Esophagus squamous epithelium (tissue), 4 donors: ENCODE data around the gene POLR1E.

Experiments
- POLR2A ChIP-seq, 4 donors: fragments of 450-650 bp; IDR thresholded peaks; one replicate each; pipeline ENCODE4 v1.6.1; 2017; ENCODE audit warnings: antibody characterized with exemption in 4 of 4, mild to moderate bottlenecking in 4 of 4, moderate library complexity in 3 of 4
- TF ChIP-seq, protein P1 (sequence below), 6 experiments: fragments of 450-650 bp in 4 of 6; fragments of 200-600 bp in 2 of 6; sonication (generic) in 2 of 6; IDR thresholded peaks; one replicate each; pipeline ENCODE4 v1.5.1; 2016 to 2019; ENCODE audit warnings: antibody characterized with exemption in 6 of 6, mild to moderate bottlenecking in 4 of 6, moderate library complexity in 4 of 6

- TF ChIP-seq POLR2A (IDR thresholded peaks at IDR 0.05), result no peak
- TF ChIP-seq, protein P1, sequence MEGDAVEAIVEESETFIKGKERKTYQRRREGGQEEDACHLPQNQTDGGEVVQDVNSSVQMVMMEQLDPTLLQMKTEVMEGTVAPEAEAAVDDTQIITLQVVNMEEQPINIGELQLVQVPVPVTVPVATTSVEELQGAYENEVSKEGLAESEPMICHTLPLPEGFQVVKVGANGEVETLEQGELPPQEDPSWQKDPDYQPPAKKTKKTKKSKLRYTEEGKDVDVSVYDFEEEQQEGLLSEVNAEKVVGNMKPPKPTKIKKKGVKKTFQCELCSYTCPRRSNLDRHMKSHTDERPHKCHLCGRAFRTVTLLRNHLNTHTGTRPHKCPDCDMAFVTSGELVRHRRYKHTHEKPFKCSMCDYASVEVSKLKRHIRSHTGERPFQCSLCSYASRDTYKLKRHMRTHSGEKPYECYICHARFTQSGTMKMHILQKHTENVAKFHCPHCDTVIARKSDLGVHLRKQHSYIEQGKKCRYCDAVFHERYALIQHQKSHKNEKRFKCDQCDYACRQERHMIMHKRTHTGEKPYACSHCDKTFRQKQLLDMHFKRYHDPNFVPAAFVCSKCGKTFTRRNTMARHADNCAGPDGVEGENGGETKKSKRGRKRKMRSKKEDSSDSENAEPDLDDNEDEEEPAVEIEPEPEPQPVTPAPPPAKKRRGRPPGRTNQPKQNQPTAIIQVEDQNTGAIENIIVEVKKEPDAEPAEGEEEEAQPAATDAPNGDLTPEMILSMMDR (IDR thresholded peaks at IDR 0.05), result no peak
These were observed 28.9 kb upstream of the POLR1E start for GRCh38 chr9:37456817-37457216.
